Frontal cortex (tissue), 4 donors: Measurements from ENCODE around the gene FASTKD1. TPM values are rescaled to one million over a fixed set of nuclear protein-coding genes. Genes with fewer than 3 reads are reported as not detected.
"Not testable (repeated sequence)": the region's sequence is repeated elsewhere in the genome, so short reads cannot be mapped to it uniquely, and the experiment has no call there.

ENCODE experiments used
- DNase-seq, 2 donors: peaks; one replicate each; pipeline ENCODE4 v3.0.0; 2012; ENCODE audit warnings: low spot score in 2 of 2
- FAIRE-seq: peaks from 2 replicates; lab custom pipeline; 2012; peaks lifted over from hg19 to GRCh38; lab: Jason Lieb, UNC
- total RNA-seq: library from RNA; depleted of rRNA; stranded (reverse); fragments of >200 nt; gene quantifications from one replicate; pipeline ENCODE4 v1.2.3, GENCODE V29; 2014
- donor health status: control.
- donor health status: control.
- donor health status: control.

Gene FASTKD1, protein sequence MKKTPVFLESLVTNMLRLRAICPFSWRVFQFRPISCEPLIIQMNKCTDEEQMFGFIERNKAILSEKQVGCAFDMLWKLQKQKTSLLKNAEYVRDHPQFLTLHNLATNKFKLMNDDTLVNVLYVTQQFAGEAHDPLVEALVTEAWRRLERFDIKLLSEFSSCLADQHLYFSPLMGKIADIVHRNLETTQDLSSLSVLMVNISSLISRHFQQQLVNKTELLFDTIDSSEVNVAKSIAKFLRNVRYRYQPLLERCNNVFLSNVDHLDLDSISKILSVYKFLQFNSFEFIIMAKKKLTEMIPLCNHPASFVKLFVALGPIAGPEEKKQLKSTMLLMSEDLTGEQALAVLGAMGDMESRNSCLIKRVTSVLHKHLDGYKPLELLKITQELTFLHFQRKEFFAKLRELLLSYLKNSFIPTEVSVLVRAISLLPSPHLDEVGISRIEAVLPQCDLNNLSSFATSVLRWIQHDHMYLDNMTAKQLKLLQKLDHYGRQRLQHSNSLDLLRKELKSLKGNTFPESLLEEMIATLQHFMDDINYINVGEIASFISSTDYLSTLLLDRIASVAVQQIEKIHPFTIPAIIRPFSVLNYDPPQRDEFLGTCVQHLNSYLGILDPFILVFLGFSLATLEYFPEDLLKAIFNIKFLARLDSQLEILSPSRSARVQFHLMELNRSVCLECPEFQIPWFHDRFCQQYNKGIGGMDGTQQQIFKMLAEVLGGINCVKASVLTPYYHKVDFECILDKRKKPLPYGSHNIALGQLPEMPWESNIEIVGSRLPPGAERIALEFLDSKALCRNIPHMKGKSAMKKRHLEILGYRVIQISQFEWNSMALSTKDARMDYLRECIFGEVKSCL
- 110 TPM for total RNA-seq

DNA sequence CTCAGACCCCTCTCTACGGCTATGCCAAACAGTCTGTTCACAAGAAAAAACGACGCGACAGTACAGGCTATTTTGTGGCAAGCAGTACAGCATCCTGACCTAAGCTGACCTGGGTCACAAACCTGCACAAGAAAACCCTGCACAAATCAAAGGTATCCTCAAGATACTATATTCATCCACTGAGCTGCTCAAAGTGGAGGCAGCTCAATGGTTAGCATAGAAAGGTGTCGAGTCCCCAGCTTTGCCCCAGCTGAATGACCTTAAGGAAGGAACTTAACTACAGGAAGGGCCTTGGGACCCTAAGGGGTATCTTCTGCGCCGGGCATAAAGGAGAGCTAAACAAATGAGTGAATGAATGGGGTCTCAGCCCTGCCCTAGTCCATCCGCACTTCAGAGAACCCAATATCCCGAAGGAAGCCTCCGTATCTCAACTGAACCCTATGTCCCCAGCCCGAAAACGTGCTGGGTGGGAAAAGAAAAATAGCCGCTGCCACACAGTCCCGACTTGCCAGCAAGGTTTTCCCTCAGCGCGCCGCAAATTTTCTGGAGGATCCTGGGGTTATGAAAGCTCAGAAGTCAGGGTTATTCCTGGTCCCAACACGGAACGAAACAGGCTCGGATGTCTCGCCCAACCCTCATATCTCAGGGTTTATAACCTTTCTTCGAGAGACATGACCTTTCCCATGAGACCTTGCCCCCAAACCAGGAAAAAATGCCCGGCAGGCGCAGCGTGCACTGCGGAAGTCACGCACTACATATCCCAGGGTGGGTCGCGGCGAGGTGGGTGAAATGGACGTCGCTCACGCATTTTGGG, at the start of gene FASTKD1:
Gene FASTKD1, minus strand, starts transcription at position 706 of the 814 bp plus-strand sequence. CDS start 1,836 bp downstream, outside the sequence.
- peak; percentile 81 to 89 for DNase-seq
- FAIRE-seq = no peak

DNA sequence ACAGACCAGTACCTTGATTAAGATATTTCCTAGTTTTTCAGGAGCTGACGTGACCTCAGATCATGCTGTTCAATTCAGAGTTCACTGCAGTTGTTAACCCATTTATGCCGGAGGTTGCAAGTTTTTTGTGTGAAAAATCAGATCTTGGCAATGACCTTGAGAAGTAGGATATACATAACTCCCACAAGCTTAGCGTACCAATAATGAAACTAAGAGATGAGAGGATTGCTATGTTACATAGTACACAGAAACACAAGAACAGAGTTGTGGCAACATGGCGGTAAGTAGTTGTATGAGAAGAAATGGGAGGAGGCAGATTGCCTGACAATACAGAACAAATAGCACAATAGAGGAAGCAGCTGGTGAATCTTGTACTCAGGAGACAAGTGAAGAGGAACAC, 49.6 kb upstream of the FASTKD1 start:
- FAIRE-seq (no peak), DNase-seq (no peak)

DNA sequence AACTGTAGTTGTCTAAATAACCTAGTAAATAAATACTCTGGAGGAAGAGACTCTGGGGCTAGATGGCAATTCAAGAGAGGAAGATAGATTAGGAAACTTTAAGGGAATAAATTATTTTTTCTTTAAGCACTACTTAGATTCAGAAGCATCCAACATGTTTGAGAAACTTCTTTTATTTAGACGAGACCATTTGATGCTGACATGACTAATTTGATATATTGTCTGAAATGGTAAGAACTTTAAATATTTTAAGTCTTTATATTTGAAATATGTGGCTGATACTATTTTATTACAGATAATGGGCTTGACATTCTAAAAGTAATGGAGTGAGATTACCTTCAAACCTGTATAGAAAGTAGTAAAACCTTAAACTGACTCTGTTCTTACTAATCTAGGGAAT, 46.8 kb upstream of the FASTKD1 start:
- no peak for DNase-seq

DNA sequence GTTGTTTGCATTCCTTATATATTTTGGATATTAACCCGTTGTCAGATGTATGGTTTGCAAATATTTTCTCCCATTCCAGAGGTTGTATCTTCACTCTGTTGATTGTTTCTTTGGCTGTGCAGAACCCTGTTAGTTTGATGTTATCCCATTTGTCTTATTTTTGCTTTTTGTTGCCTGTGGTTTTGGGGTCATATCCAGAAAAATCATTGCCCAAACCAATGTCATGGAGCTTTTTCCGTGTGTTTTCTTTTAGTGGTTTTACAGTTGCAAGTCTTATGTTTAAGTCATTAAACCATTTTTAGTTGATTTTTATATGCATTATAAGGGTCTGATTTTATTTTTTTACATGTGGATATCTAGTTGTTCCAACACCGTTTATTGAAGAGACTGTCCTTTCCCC, 46.3 kb upstream of the FASTKD1 start:
- no peak for FAIRE-seq

More for the DNA sequence above, 46.8 kb upstream of the FASTKD1 start:
- FAIRE-seq = peak; percentile 17

DNA sequence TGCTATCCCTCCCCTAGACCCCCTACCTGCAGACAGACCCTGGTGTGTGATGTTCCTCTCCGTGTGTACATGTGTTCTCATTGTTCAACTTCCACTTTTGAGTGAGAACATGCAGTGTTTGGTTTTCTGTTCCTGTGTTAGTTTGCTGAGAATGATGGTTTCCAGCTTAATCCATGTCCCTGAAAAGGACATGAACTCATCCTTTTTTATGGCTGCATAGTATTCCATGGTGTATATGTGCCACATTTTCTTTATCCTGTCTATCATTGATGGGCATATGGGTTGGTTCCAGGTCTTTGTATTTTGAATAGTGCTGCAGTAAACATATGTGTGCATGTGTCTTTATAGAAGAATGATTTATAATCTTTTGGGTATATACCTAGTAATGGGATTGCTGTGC, 42.3 kb upstream of the FASTKD1 start:
- FAIRE-seq, DNase-seq: not testable (repeated sequence)

More for the DNA sequence above, 46.3 kb upstream of the FASTKD1 start:
- no peak for DNase-seq

DNA sequence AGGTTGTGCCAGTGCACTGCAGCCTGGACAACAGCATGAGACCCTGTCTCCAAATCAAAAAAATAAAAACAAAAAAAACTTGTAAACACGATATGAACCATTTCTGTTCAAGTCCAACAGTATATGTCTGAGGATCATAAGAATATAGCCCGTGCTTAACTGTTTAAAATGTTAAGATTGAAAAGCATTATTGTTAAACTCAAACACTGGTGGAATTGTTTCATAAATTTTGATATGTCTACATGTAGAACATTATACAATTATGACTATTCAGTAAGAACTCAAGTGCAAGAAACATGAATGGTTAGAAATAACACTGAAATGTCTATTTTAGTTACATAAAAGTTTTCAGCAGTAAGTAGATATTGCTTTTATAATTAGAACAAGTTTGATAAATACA, 40.2 kb upstream of the FASTKD1 start:
- FAIRE-seq (no peak), DNase-seq (no peak)

DNA sequence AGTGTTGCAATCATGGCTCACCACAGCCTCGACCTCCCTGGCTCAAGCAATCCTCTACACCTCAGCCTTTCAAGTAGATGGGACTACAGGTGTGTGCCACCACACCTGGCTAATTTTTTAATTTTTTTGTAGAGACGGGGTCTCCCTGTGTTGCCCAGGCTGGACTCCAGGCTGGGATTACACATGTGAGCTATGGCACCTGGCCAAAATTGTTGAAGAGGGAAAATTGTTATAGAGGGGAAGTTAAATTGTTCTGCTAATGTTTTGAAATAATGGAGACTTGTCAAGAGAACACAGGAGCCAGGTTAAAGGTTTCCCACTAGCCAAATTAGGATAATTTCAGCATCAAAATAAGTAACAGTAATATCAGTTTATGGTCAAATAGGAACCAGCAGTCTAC, 35.6 kb upstream of the FASTKD1 start:
- FAIRE-seq (no peak), DNase-seq (no peak)

DNA sequence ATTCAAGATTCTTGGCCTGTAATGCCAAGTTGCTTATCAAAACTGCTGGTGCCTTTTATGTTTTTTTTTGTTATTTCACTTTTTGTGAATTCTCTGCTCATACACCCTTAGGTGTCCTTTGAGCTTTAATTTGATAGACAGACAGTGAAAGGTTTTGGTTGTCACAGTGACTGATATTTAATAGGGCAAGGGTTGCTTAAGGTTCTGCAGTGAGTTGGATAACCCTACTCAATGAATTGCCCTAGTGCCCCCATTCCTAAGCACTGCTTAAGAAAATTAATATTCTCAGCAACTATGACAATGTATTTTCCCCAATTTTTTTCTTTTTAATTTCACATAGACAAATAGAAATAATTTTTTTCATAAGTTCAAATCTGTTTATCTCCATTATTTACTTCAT, 25.9 kb upstream of the FASTKD1 start:
- no peak for FAIRE-seq
- DNase-seq = no peak

DNA sequence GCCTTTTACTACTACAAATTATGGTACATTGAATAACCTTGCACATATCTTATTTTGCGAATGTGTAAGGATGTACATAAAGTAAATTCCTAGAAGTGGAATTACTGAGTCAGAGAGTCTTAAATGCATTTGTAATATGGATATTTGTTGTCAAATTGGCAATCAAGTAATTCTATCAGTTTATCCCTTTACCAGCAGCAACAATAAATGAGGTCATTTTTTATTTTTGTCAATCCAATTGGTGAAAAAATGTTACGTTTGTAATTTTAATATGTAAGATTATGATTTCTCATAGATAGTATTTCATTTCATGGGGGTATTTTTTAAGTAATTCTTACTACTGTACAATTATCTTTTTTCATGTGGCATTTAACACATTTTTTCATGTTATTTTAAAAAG, 25.3 kb upstream of the FASTKD1 start:
- no peak for FAIRE-seq
- DNase-seq = no peak

DNA sequence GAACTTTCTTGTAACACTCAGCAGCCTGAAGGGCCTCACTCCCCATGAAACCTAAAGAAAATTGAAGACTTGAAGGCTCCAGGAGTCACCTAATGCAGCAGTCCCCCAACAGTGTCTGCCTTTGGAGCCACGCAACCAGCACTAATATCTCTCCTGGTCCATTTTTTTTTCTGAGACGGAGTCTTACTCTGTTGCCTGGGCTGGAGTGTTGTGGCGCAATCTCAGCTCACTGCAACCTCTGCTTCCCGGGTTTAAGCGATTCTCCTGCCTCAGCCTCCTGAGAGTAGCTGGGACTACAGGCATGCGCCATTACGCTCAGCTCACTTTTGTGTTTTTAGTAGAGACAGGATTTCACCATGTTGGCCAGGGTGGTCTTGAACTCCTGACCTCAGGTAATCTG, 22.9 kb upstream of the FASTKD1 start:
- not testable (repeated sequence) for FAIRE-seq, DNase-seq

DNA sequence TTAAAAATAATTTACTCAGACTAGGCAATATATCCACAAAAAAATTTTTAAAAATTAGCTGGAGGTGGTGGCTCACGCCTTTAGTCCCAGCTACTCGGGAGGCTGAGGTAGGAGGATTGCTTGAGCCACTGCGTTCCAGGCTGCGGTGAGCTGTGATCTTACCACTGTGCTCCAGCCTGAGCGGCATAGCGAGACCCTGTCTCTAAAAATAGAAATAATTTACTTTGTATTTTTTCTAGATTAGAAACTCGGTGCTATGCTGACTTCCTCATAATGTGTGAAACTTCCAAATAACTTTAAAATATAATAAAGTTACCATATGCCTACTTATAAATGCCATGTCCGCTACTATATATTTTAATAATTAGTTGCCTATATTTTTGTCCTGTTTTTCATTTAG, 17.1 kb upstream of the FASTKD1 start:
- FAIRE-seq (no peak), DNase-seq (no peak)

DNA sequence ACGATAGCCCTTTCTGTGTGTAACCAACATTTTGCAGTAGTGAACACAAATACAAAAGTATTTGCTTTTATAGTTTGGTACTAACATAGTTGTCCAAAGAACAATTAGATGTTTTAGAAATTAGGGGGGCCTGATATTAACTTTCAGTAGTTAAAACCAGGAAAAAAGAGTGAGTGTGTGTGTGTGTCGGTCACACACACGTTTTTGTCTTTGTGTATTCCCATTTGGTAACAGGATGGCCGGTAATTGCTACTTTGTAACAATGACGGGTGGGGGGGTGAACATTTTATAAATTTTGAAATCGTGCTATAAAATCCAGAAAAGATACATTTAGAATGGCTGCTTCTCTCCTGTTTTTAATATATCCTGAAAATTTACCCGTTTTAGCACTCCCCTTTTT, 12.0 kb upstream of the FASTKD1 start:
- DNase-seq = no peak
- no peak for FAIRE-seq

DNA sequence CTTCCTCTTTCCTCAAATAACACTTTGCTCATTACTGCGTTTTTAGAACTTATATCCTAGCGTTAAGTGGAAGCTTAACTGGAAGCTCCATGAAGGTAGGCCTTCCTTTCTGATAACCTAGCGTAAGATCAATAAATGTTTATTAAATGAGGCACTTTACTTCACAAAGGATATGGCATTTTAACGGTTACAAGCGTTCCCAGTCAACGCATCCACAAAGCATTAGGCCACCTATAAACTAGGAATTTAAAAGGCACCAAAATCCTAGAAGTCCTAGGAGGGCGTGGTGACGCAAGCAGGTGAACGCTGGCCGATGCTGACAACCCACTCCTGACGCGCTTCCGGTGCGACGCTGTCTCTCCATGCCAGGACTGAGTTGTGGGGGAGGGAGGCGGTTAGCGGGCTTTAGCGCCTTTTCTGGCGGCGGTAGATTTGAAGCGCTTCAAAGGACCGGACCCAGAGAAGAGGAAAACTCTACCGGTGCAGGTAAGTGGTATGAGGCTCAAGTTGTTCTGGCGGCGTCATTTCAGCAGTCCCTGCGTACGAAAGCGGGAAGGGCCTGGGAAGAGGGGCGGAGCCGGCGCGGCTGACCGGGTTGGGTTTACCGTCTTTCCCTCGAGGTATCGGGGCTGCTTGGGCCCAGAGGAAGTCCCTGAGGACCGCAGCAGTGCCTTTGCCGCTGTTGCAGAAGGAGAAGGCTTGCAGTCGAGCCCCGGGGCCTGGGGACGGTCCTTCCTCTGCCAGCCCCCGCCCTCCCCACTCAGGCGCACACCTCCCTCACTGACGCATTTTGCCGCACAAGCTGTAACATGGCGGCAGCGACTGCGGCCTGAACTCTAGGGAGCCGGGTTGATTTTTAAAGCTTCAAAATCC, 10.6 kb upstream of the FASTKD1 start, which contains the start of gene PPIG:
Gene PPIG, plus strand, starts transcription at position 347 of the 873 bp plus-strand sequence. CDS start 19,691 bp downstream, outside the sequence.
- FAIRE-seq = no peak
- peak; percentile 71 to 89 for DNase-seq

DNA sequence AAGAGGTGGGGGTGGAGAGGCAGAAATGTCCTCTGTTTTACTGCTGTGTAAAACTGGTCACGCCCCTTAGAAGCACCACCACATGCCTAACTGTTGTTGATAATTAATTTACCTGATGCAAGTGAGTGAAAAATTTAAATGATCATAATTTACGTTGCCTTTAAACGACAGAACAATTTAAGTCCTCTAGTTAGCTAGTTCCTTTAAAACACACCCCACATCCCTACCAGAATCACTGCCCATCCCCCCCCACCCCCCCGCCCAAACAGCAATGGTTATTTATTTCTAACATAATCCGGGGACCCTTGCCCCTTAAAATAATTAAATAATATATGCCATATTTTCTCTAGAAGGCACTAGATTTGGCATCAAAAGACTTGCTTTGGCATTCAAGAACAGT, 9.9 kb upstream of the FASTKD1 start:
- FAIRE-seq = no peak

DNA sequence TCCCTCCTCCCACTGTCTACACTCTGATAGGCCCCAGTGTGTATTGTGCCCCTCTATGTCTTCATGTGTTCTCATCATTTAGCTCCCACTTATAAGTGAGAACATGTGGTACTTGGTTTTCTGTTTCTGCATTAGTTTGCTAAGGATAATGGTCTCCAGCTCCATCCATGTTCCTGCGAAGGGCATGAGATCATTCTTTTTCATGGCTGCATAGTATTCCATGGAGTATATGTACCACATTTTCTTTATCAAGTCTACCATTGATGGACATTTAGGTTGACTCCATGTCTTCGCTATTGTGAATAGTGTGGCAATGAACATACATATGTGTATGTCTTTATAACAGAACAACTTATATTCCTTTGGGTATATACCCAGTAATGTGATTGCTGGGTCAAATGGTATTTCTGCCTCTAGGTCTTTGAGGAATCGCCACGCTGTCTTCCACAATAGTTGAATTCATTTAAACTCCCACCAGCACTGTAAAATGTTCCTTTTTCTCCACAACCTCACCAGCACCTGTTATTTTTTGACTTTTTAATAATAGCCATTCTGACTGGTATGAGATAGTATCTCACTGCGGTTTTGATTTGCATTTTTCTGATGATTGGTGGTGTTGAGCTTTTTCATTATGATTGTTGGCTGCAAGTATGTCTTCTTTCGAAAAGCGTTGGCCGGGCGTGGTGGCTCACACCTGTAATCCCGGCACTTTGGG, 9.0 kb upstream of the FASTKD1 start:
- not testable (repeated sequence) for FAIRE-seq, DNase-seq

More for the DNA sequence above, 9.9 kb upstream of the FASTKD1 start:
- no peak for DNase-seq

DNA sequence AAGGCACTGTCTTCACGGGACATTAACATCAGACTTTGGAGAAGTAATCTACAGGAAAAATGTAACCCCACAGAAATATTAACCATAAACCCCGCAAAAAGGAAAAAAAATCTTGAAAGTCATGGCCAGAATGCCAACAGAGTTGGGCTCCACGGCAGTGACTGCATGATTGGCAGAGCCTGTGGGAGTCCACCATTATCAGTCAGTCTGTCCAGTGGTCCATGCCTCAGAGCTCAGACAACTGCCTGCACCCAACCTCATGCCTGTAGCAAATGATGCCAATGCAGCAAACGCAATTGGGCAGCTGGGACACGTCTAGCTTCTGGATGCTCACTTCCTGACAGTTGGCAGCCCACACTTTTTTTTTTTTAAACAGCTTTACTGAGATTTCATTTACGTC, 5.4 kb upstream of the FASTKD1 start:
- no peak for FAIRE-seq
- DNase-seq = no peak

DNA sequence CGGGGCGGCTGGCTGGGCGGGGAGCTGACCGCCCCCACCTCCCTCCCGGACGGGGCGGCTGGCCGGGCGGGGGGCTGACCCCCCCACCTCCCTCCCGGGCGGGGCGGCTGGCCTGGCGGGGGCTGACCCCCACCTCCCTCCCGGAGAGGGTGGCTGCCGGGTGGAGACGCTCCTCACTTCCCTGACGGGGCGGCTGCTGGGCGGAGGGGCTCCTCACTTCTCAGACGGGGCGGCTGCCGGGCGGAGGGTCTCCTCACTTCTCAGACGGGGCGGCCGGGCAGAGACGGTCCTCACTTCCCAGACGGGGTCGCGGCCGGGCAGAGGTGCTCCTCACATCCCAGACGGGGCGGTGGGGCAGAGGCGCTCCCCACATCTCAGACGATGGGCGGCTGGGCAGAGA, 1.6 kb upstream of the FASTKD1 start:
- not testable (repeated sequence) for DNase-seq, FAIRE-seq

DNA sequence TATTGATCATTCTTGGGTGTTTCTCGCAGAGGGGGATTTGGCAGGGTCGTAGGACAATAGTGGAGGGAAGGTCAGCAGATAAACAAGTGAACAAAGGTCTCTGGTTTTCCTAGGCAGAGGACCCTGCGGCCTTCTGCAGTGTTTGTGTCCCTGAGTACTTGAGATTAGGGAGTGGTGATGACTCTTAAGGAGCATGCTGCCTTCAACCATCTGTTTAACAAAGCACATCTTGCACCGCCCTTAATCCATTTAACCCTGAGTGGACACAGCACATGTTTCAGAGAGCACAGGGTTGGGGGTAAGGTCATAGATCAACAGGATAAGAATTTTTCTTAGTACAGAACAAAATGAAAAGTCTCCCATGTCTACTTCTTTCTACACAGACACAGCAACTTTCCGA, 874 bp upstream of the FASTKD1 start:
- FAIRE-seq, DNase-seq: not testable (repeated sequence)
